GM21528 (cell line): ENCODE measurements around the gene SNTB2.

Source experiments
- ATAC-seq: cut with Tn5 transposase; IDR thresholded peaks from one replicate; pipeline ENCODE4 v1.9.1; 2021; ENCODE audit warnings: mild to moderate bottlenecking, moderate library complexity; ENCODE audit not compliant: unreplicated experiment, low FRiP score

SNTB2 gene

GRCh38 chr16:69313469-69313868 is 126.5 kb downstream of the SNTB2 start:
- ATAC-seq: no peak

GRCh38 chr16:69314534-69314933 is 127.6 kb downstream of the SNTB2 start:
- ATAC-seq: no peak

- ATAC-seq: no peak
Measured at GRCh38 chr16:69315486-69316311, 128.7 kb downstream of the SNTB2 start.

- no peak for ATAC-seq
Measured at GRCh38 chr16:69316595-69317034, 129.7 kb downstream of the SNTB2 start.

- no peak for ATAC-seq
Measured at GRCh38 chr16:69318177-69318910, 131.4 kb downstream of the SNTB2 start.

- ATAC-seq: no peak
Measured at GRCh38 chr16:69318911-69319289, 131.9 kb downstream of the SNTB2 start.

- no peak for ATAC-seq
Measured at GRCh38 chr16:69319381-69319780, 132.4 kb downstream of the SNTB2 start.

- ATAC-seq: no peak
Measured at GRCh38 chr16:69319826-69320739, 133.1 kb downstream of the SNTB2 start.

- no peak for ATAC-seq
Measured at GRCh38 chr16:69320740-69321073, 133.7 kb downstream of the SNTB2 start.

GRCh38 chr16:69321080-69321479 is 134.1 kb downstream of the SNTB2 start:
- no peak for ATAC-seq

- ATAC-seq: no peak
Measured at GRCh38 chr16:69322343-69322742, 135.4 kb downstream of the SNTB2 start.

- no peak for ATAC-seq
Measured at GRCh38 chr16:69323415-69323814, 136.5 kb downstream of the SNTB2 start.

GRCh38 chr16:69324013-69324531 is 137.1 kb downstream of the SNTB2 start:
- no peak for ATAC-seq

GRCh38 chr16:69324585-69325253 is 137.8 kb downstream of the SNTB2 start:
- no peak for ATAC-seq

GRCh38 chr16:69325784-69326171 is 138.8 kb downstream of the SNTB2 start:
- ATAC-seq: no peak

GRCh38 chr16:69326172-69326873 is 139.4 kb downstream of the SNTB2 start:
- ATAC-seq: no peak

- ATAC-seq: no peak
Measured at GRCh38 chr16:69327585-69328310, 140.8 kb downstream of the SNTB2 start.

GRCh38 chr16:69328854-69329316 is 141.9 kb downstream of the SNTB2 start:
- ATAC-seq: no peak
